HepG2 (cell line): ENCODE measurements around the gene CLDN15. TPM values are rescaled to one million over a fixed set of nuclear protein-coding genes. Genes with fewer than 3 reads are reported as not detected.

ENCODE experiments used
- AKAP8 ChIP-seq: sonication (generic); formaldehyde crosslinking; IDR thresholded peaks from 2 replicates; pipeline ENCODE4 v1.5.1; 2020; ENCODE audit warnings: mild to moderate bottlenecking, missing genetic modification reagents
- MBD4 ChIP-seq: IDR thresholded peaks from 2 replicates; pipeline ENCODE4 v1.6.1; 2012; ENCODE audit warnings: low read length, inconsistent platforms, borderline replicate concordance
- NFYC ChIP-seq: IDR thresholded peaks from 2 replicates; pipeline ENCODE4 v1.6.1; 2016; ENCODE audit warnings: missing genetic modification reagents, missing compliant biosample characterization
- POLR2G ChIP-seq: fragments of 200-400 bp; formaldehyde crosslinking; IDR thresholded peaks from 2 replicates; pipeline ENCODE4 v1.6.1; 2018; ENCODE audit warnings: mild to moderate bottlenecking, low read depth, low read length, moderate library complexity
- RBM22 ChIP-seq: fragments of 200-400 bp; formaldehyde crosslinking; optimal IDR thresholded peaks from 2 replicates; pipeline ENCODE3; 2017; ENCODE audit warnings: mild to moderate bottlenecking, low read length, moderate library complexity
- ZFP41 ChIP-seq: sonication (generic); formaldehyde crosslinking; IDR thresholded peaks from 2 replicates; pipeline ENCODE4 v1.4.0; 2020; ENCODE audit warnings: mild to moderate bottlenecking, missing genetic modification reagents, borderline replicate concordance
- ZNF354B ChIP-seq: sonication (generic); formaldehyde crosslinking; IDR thresholded peaks from 2 replicates; pipeline ENCODE4 v1.8.0; 2022; ENCODE audit warnings: mild to moderate bottlenecking, missing genetic modification reagents
- ZNF644 ChIP-seq: IDR thresholded peaks from 2 replicates; pipeline ENCODE4 v1.6.1; 2016; ENCODE audit warnings: low read depth
- polyA plus RNA-seq, 8 experiments: library from polyadenylated mRNA; depleted of rRNA in 3 of 8; stranded (reverse) in 7 of 8; unstranded in 1 of 8; fragments of >200 nt; fragmentation: Illumina TruSeq in 4 of 8; extraction: Trizol in 4 of 8; gene quantifications; 2 replicates each; pipeline versions ENCODE4 v1.2.1 to v1.2.3, GENCODE V29; 2011 to 2016; ENCODE audit warnings: low read depth in 4 of 8, missing spikeins in 1 of 8, mixed read lengths in 1 of 8; ENCODE audit not compliant: insufficient read depth in 1 of 8
- total RNA-seq, 5 experiments: library from RNA; depleted of rRNA; stranded (reverse); fragments of >200 nt; fragmentation: Illumina TruSeq; extraction: Trizol; gene quantifications; 2 replicates each; pipeline ENCODE4 v1.2.3, GENCODE V29; 2016; ENCODE audit warnings: low read depth in 1 of 5
- TF ChIP-seq, protein P1 (sequence below): sonication (generic); formaldehyde crosslinking; IDR thresholded peaks from 2 replicates; pipeline ENCODE4 v1.4.0; 2020; ENCODE audit warnings: mild to moderate bottlenecking, missing genetic modification reagents
- TF ChIP-seq, protein P2 (sequence below): sonication (generic); formaldehyde crosslinking; IDR thresholded peaks from 2 replicates; pipeline ENCODE4 v1.5.1; 2020; ENCODE audit warnings: mild to moderate bottlenecking, moderate library complexity, missing genetic modification reagents
- TF ChIP-seq, protein P3 (sequence below): sonication (generic); formaldehyde crosslinking; IDR thresholded peaks from 2 replicates; pipeline ENCODE4 v1.5.0; 2020; ENCODE audit warnings: mild to moderate bottlenecking, missing genetic modification reagents, borderline replicate concordance

CLDN15 gene
- total and polyA plus RNA-seq, 2 of the 13 experiments (the other 11 are each of a cell fraction or from before 2014, with no cell fraction given): 7.1 to 17.8 TPM

DNA sequence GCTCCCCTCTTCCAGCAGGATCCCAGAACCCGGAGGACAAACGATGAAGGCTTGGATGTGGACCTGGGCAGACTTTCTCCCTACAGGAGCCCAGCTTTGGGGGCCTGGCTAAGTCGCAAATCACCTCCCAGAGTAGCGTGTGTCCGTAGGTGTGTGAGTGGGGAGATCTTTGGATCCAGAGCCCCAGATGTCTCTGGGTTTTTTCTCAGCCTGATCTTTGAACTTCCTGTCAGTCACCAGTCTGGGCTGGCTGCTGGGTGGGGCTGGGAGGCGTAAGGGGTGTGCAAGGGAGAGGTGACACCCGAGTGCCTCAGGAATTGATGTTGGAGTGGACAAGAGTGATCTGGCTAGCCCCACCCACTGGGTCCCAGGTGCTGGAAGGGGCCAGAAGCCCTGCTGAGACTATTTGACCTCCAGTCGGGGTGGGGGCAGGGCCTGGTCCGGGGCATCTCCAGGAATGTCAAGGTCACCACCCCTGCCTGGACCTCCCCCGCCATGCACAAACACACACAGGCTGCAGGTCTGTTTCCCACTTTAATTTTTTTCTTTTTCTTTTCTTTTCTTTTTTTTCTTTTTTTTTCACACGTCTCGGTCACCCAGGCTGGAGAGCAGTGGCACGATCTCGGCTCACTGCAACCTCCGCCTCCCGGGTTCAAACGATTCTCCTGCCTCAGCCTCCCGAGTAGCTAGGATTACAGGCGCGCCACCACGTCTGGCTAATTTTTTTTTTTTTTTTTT lies 36.6 kb downstream of the CLDN15 start, which contains the start of gene MOGAT3 (continued):
- TF ChIP-seq, protein P1, sequence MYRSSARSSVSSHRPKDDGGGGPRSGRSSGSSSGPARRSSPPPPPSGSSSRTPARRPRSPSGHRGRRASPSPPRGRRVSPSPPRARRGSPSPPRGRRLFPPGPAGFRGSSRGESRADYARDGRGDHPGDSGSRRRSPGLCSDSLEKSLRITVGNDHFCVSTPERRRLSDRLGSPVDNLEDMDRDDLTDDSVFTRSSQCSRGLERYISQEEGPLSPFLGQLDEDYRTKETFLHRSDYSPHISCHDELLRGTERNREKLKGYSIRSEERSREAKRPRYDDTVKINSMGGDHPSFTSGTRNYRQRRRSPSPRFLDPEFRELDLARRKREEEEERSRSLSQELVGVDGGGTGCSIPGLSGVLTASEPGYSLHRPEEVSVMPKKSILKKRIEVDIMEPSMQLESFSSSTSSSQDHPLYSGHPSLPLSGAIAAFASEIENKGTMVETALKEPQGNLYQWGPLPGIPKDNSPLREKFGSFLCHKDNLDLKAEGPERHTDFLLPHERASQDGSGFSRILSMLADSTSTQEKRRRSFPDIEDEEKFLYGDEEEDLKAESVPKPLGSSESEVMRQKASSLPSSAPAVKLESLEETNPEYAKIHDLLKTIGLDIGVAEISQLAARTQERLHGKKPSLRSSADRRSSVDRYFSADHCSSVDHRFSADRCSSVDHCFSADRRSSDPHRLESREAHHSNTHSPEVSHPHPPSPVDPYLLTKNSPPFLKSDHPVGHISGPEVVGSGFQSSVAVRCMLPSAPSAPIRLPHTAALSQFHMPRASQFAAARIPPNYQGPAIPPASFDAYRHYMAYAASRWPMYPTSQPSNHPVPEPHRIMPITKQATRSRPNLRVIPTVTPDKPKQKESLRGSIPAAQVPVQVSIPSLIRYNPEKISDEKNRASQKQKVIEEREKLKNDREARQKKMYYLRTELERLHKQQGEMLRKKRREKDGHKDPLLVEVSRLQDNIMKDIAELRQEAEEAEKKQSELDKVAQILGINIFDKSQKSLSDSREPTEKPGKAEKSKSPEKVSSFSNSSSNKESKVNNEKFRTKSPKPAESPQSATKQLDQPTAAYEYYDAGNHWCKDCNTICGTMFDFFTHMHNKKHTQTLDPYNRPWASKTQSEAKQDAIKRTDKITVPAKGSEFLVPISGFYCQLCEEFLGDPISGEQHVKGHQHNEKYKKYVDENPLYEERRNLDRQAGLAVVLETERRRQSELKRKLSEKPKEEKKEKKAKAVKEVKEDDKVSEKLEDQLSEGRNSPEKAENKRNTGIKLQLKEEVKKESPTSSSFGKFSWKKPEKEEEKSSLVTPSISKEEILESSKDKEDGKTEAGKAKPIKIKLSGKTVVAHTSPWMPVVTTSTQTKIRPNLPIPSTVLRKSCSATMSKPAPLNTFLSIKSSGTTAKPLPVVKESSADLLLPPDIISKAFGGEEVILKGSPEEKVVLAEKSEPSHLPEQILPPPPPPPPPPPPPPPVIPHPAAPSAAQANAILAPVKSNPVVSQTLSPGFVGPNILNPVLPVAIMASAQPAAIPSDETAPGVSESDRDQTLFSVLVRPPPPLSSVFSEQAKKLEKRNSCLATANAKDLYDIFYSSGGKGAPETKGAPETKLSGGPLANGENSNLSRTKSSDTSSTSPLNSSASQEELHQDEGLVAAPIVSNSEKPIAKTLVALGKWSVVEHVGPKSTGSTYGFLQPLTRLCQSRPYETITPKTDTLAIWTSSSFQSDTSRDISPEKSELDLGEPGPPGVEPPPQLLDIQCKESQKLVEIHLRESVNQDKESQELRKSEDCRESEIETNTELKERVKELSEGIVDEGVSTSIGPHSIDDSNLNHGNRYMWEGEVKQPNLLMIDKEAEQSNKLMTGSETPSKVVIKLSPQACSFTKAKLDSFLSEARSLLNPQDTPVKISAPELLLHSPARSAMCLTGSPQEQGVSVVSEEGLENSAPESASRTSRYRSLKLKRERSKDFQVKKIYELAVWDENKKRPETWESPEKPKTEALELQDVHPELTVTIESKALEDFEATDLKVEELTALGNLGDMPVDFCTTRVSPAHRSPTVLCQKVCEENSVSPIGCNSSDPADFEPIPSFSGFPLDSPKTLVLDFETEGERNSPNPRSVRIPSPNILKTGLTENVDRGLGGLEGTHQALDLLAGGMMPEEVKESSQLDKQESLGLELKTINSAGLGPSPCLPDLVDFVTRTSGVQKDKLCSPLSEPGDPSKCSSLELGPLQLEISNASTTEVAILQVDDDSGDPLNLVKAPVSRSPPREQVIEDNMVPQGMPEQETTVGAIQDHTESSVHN: peak; percentile 83; the same call in 1 of the 2 replicates
- TF ChIP-seq POLR2G (peak; percentile 95), MBD4 (no peak), ZNF354B (CRISPR knock-in tag) (no peak), ZFP41 (CRISPR knock-in tag) (no peak), NFYC (no peak; the same call in none of the 2 replicates), ZNF644 (CRISPR knock-in tag) (no peak), AKAP8 (CRISPR knock-in tag) (no peak), RBM22 (no peak)
- TF ChIP-seq, protein P2, sequence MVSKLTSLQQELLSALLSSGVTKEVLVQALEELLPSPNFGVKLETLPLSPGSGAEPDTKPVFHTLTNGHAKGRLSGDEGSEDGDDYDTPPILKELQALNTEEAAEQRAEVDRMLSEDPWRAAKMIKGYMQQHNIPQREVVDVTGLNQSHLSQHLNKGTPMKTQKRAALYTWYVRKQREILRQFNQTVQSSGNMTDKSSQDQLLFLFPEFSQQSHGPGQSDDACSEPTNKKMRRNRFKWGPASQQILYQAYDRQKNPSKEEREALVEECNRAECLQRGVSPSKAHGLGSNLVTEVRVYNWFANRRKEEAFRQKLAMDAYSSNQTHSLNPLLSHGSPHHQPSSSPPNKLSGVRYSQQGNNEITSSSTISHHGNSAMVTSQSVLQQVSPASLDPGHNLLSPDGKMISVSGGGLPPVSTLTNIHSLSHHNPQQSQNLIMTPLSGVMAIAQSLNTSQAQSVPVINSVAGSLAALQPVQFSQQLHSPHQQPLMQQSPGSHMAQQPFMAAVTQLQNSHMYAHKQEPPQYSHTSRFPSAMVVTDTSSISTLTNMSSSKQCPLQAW (CRISPR knock-in tag): peak; percentile 69
- TF ChIP-seq, protein P3, sequence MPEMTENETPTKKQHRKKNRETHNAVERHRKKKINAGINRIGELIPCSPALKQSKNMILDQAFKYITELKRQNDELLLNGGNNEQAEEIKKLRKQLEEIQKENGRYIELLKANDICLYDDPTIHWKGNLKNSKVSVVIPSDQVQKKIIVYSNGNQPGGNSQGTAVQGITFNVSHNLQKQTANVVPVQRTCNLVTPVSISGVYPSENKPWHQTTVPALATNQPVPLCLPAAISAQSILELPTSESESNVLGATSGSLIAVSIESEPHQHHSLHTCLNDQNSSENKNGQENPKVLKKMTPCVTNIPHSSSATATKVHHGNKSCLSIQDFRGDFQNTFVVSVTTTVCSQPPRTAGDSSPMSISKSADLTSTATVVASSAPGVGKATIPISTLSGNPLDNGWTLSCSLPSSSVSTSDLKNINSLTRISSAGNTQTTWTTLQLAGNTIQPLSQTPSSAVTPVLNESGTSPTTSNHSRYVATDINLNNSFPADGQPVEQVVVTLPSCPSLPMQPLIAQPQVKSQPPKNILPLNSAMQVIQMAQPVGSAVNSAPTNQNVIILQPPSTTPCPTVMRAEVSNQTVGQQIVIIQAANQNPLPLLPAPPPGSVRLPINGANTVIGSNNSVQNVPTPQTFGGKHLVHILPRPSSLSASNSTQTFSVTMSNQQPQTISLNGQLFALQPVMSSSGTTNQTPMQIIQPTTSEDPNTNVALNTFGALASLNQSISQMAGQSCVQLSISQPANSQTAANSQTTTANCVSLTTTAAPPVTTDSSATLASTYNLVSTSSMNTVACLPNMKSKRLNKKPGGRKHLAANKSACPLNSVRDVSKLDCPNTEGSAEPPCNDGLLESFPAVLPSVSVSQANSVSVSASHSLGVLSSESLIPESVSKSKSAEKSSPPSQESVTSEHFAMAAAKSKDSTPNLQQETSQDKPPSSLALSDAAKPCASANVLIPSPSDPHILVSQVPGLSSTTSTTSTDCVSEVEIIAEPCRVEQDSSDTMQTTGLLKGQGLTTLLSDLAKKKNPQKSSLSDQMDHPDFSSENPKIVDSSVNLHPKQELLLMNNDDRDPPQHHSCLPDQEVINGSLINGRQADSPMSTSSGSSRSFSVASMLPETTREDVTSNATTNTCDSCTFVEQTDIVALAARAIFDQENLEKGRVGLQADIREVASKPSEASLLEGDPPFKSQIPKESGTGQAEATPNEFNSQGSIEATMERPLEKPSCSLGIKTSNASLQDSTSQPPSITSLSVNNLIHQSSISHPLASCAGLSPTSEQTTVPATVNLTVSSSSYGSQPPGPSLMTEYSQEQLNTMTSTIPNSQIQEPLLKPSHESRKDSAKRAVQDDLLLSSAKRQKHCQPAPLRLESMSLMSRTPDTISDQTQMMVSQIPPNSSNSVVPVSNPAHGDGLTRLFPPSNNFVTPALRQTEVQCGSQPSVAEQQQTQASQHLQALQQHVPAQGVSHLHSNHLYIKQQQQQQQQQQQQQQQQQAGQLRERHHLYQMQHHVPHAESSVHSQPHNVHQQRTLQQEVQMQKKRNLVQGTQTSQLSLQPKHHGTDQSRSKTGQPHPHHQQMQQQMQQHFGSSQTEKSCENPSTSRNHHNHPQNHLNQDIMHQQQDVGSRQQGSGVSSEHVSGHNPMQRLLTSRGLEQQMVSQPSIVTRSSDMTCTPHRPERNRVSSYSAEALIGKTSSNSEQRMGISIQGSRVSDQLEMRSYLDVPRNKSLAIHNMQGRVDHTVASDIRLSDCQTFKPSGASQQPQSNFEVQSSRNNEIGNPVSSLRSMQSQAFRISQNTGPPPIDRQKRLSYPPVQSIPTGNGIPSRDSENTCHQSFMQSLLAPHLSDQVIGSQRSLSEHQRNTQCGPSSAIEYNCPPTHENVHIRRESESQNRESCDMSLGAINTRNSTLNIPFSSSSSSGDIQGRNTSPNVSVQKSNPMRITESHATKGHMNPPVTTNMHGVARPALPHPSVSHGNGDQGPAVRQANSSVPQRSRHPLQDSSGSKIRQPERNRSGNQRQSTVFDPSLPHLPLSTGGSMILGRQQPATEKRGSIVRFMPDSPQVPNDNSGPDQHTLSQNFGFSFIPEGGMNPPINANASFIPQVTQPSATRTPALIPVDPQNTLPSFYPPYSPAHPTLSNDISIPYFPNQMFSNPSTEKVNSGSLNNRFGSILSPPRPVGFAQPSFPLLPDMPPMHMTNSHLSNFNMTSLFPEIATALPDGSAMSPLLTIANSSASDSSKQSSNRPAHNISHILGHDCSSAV (CRISPR knock-in tag): no peak
